PC-3 (cell line): ENCODE results near the gene TCF12.

Source experiments
- EZH2 ChIP-seq: fragments of 300-600 bp; sonication (generic); IDR thresholded peaks from one replicate; pipeline ENCODE4 v1.6.1; 2017; ENCODE audit warnings: antibody characterized with exemption, mild to moderate bottlenecking, low read length; ENCODE audit not compliant: unreplicated experiment
- TF ChIP-seq, protein P1 (sequence below): fragments of 300-600 bp; sonication (generic); conservative IDR thresholded peaks from 2 replicates; pipeline ENCODE4 v1.5.1; 2017; ENCODE audit warnings: antibody characterized with exemption, low read depth, mild to moderate bottlenecking, low read length

DNA sequence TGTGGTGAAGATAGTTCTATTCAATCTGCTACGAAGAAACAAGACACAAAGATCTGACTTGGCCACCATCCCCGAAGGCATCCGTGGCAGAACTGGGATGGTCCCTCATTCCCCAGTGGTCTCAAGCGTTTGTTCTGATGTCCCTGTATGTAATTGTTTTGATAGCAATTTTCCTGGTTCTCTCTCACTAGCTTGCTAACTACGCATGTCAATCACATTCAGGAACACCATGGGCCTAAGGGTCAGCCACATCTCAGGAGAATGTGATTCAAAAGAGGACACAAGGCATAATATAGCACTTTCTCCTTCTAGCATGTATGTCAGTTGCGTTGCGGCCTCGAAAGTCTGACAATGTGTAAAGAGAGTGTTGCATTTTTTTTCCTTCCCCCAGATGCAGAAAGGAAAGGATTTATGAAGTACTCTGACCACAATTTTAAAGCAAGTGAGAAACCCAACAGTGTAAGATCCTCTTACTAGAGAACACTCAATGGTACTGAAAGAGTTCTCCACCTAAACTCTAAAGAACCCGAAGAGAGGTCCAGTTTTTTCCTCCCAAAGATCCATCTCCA is 32.0 kb upstream of the TCF12 start:
- TF ChIP-seq, protein P1, sequence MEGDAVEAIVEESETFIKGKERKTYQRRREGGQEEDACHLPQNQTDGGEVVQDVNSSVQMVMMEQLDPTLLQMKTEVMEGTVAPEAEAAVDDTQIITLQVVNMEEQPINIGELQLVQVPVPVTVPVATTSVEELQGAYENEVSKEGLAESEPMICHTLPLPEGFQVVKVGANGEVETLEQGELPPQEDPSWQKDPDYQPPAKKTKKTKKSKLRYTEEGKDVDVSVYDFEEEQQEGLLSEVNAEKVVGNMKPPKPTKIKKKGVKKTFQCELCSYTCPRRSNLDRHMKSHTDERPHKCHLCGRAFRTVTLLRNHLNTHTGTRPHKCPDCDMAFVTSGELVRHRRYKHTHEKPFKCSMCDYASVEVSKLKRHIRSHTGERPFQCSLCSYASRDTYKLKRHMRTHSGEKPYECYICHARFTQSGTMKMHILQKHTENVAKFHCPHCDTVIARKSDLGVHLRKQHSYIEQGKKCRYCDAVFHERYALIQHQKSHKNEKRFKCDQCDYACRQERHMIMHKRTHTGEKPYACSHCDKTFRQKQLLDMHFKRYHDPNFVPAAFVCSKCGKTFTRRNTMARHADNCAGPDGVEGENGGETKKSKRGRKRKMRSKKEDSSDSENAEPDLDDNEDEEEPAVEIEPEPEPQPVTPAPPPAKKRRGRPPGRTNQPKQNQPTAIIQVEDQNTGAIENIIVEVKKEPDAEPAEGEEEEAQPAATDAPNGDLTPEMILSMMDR = no peak
- no peak for TF ChIP-seq EZH2
